Esophagus muscularis mucosa (tissue), 4 donors: ENCODE results near the gene DMWD.

ENCODE experiments used
- CTCF ChIP-seq, 3 experiments: fragments of 200-600 bp in 2 of 3; fragments of 450-650 bp in 1 of 3; sonication (generic) in 2 of 3; IDR thresholded peaks; one replicate each; pipeline ENCODE4 v1.5.1; 2017 to 2019; ENCODE audit warnings: antibody characterized with exemption in 3 of 3, mild to moderate bottlenecking in 2 of 3, moderate library complexity in 1 of 3
- EP300 ChIP-seq: sonication (generic); formaldehyde crosslinking; IDR thresholded peaks from one replicate; pipeline ENCODE4 v1.6.1; 2017; ENCODE audit warnings: antibody characterized with exemption
- POLR2A ChIP-seq: fragments of 450-650 bp; IDR thresholded peaks from one replicate; pipeline ENCODE4 v1.6.1; 2017; ENCODE audit warnings: antibody characterized with exemption, moderate library complexity, mild to moderate bottlenecking, low read depth
- POLR2AphosphoS5 ChIP-seq, 2 donors: sonication (generic); formaldehyde crosslinking; IDR thresholded peaks; one replicate each; pipeline ENCODE4 v1.6.1; 2017; ENCODE audit warnings: antibody characterized with exemption in 2 of 2

- no peak for TF ChIP-seq CTCF (IDR thresholded peaks at IDR 0.05)
- no peak for TF ChIP-seq POLR2A
- TF ChIP-seq POLR2AphosphoS5 (IDR thresholded peaks at IDR 0.05), result no peak
- TF ChIP-seq EP300, result no peak
Observed at GRCh38 chr19:45765702-45766295, 26.8 kb downstream of the DMWD start.
